ENCODE data around the gene ARHGDIG. TPM values are rescaled to one million over a fixed set of nuclear protein-coding genes. Genes with fewer than 3 reads are reported as not detected.

The ARHGDIG gene
- total RNA-seq, 1 experiment from 2014 or later: 5.9 TPM

DNA sequence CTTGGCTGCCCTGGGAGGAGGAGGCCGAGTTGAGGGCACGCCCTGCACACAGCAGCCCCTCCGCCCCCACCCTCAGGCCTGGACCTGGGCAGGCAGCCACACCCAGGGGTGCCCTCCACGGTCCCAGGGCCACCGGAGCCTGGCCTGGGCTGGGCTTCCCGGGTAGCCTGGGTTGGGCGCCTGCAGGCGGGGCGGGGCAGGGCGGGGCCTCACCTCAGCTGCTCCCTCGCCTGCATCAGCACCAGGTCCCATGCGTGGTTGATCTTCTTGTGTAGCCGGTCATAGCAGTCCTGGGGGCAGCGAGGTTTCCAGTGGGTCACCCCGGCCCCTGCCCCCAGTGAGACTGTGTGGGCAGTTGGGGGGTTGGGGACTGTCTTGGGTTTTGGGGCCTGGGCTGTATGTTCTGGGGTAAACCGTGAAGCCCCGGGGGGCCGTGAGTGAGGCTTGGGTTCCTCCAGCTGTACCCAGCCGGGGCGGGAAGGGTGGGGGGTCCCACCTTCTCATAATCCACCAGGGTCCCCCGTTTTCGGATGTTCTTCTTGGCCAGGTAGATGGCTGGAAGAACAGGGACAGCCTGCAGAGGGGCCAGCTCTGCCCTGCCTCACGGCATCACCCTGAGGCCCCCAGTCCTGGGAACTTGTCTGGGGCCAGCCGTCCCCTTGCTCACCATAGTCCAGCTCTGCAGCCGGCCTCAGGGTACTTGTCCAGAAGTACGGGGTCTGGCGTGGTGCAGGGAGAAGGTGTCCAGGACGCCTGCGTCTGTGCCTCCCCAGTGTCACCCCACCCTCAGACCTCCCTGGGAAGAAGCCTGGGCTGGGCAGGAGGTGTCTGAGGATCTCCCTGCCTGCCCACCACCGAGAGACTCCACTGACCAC, 6.6 kb upstream of the ARHGDIG start:
- H3K27me3 ChIP-seq (ENCODE audit: insufficient read depth, low read length): peaks cover 3% of the 10 kb centered on the region; the same call in 1 of the 2 replicates

More for the DNA sequence above, 6.6 kb upstream of the ARHGDIG start:
- Mint-ChIP-seq H3K36me3 (ENCODE audit: insufficient read depth in 1 of 3, low read depth in 3 of 3) (no peaks in the 10 kb centered on the region), H3K4me1 (peaks cover 0 to 2% of the 10 kb centered on the region in 2 experiments; a peak in 1 of 4 replicates), H3K27ac (no peak overlapping the region), H3K27me3 (ENCODE audit: low read depth) (peaks cover 37% of the 10 kb centered on the region), H3K4me3 (no peak overlapping the region; a peak in 1 of 5 replicates), H3K9me3 (no peaks in the 10 kb centered on the region; a peak in 1 of 5 replicates)
- H3K4ac ChIP-seq (ENCODE audit: low read depth, low read length): no peak overlapping the region
- peaks cover 5% of the 10 kb centered on the region for H3K23me2 ChIP-seq (ENCODE audit: insufficient read length, low read depth, low read length, poor library complexity, severe bottlenecking)
- no peak overlapping the region for H4K91ac ChIP-seq (ENCODE audit: insufficient read length, low read depth, low read length)
- no peak overlapping the region for H2AK5ac ChIP-seq (ENCODE audit: insufficient read length, low read length)
- no peak overlapping the region for H2AFZ ChIP-seq (ENCODE audit: low read length)
- no peaks in the 10 kb centered on the region for H3K79me1 ChIP-seq (ENCODE audit: insufficient read depth, low read depth, low read length, poor library complexity, severe bottlenecking)
- H3T11ph ChIP-seq (ENCODE audit: low read length): no peak overlapping the region
- no peak overlapping the region for H4K5ac ChIP-seq (ENCODE audit: insufficient read length, low read depth, low read length)
- no peak overlapping the region for H3K27ac ChIP-seq (ENCODE audit: insufficient read length, low read depth, low read length)
- H3K4me2 ChIP-seq (ENCODE audit: insufficient read depth, insufficient read length, low read length): no peak overlapping the region
- WGBS (ENCODE audit: extremely low coverage, insufficient read length, low lambda C conversion rate): no CpG with 5 or more reads among the region's 30 CpGs
- no peak overlapping the region for H3K23ac ChIP-seq (ENCODE audit: insufficient read length, low read depth, low read length)
- H3K9ac ChIP-seq (ENCODE audit: extremely low read depth, insufficient read length, low read length): no peak overlapping the region
- no peaks in the 10 kb centered on the region for H3K9me3 ChIP-seq (ENCODE audit: control insufficient read depth, low read depth, low read length)
- no peak overlapping the region for H2BK20ac ChIP-seq (ENCODE audit: low read depth, low read length, poor library complexity, severe bottlenecking)
- no peaks in the 10 kb centered on the region for H3K4me1 ChIP-seq (ENCODE audit: insufficient read depth, low read length)
- H4K20me1 ChIP-seq (ENCODE audit: control insufficient read depth, insufficient read depth, insufficient read length): no peaks in the 10 kb centered on the region
- DNase-seq: no peak
- no peak overlapping the region for H3K14ac ChIP-seq (ENCODE audit: insufficient read depth, low read length)
- H2BK120ac ChIP-seq (ENCODE audit: low read depth, low read length, poor library complexity, severe bottlenecking): no peak overlapping the region
- H3K56ac ChIP-seq (ENCODE audit: insufficient read length, low read depth, low read length): no peak overlapping the region
- H2BK12ac ChIP-seq (ENCODE audit: insufficient read length, low read depth, low read length): no peak overlapping the region
- no peak overlapping the region for H2BK15ac ChIP-seq (ENCODE audit: low read depth, low read length)
- H4K8ac ChIP-seq (replicated peaks; ENCODE audit: insufficient read length, low read depth, low read length): no peak overlapping the region
- H3K18ac ChIP-seq (ENCODE audit: insufficient read length, low read depth, low read length): no peak overlapping the region
- TF ChIP-seq CTCF (conservative IDR thresholded peaks at IDR 0.05): no peak
- H3K79me2 ChIP-seq (ENCODE audit: insufficient read depth, low read length): no peaks in the 10 kb centered on the region
- H2BK5ac ChIP-seq (ENCODE audit: insufficient read length, low read length): no peak overlapping the region

Data from H9 (cell line).